ENCODE results near the gene ATP5MC3.

The ATP5MC3 gene

DNA sequence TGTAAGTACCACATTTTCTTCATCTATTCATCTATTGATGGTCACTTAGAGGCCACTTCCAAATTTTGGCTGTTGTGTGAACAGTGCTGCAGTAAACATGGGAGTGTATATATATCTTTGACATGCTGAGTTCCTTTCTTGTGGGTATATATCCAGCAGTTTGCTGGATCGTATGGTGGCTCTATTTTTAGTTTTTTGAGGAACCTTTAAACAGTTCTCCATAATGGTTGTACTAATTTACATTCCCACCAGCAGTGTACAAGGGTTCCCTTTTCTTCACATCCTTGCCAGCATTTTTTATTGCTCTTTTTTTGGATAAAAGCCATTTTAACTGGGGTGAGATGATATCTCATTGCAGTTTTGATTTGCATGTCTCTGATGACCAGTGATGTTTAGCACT lies 7.3 kb upstream of the ATP5MC3 start:
- H3K36me3 ChIP-seq (ENCODE audit: control insufficient read depth in 1 of 2, insufficient read depth in 2 of 2, low read length in 2 of 2): no peaks in the 10 kb centered on the region
- H3K9me3 ChIP-seq (ENCODE audit: control insufficient read depth in 1 of 2, low read length in 2 of 2): no peaks in the 10 kb centered on the region
- no peak overlapping the region for H3K27ac ChIP-seq (ENCODE audit: low read length)
- H3K4me3 ChIP-seq (ENCODE audit: low read depth in 1 of 2, low read length in 2 of 2): no peak overlapping the region
- no peaks in the 10 kb centered on the region for H3K27me3 ChIP-seq (ENCODE audit: low read depth, low read length)
- H3K4me1 ChIP-seq (ENCODE audit: control insufficient read depth in 1 of 2, insufficient read depth in 2 of 2, low read length in 2 of 2): no peaks in the 10 kb centered on the region

DNA sequence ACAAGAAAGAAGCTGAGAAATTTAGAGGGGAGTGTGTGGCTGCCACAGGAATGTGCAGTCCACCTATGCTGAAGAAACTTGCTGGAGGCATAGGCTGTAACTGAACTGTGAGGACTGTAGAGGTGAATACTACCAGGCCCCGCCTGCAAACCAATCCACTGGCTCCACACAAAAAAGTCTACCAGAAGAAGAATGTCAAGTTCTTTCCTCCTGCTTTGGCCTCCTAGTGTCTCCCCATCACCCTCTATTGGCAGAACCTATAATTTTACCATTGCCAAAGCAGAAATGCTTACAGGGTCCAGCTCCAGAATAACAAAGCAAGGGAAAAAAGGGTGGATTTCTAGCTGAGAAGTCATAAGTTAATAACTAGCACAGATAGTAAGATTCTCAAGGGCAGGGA lies 5.9 kb upstream of the ATP5MC3 start:
- Histone ChIP-seq H3K4me1 (ENCODE audit: control insufficient read depth in 1 of 2, insufficient read depth in 2 of 2, low read length in 2 of 2) (no peaks in the 10 kb centered on the region), H3K27ac (ENCODE audit: low read length) (no peak overlapping the region), H3K9me3 (ENCODE audit: control insufficient read depth in 1 of 2, low read length in 2 of 2) (no peaks in the 10 kb centered on the region), H3K27me3 (ENCODE audit: low read depth, low read length) (no peaks in the 10 kb centered on the region), H3K36me3 (ENCODE audit: control insufficient read depth in 1 of 2, insufficient read depth in 2 of 2, low read length in 2 of 2) (no peaks in the 10 kb centered on the region), H3K4me3 (ENCODE audit: low read depth in 1 of 2, low read length in 2 of 2) (no peak overlapping the region)

DNA sequence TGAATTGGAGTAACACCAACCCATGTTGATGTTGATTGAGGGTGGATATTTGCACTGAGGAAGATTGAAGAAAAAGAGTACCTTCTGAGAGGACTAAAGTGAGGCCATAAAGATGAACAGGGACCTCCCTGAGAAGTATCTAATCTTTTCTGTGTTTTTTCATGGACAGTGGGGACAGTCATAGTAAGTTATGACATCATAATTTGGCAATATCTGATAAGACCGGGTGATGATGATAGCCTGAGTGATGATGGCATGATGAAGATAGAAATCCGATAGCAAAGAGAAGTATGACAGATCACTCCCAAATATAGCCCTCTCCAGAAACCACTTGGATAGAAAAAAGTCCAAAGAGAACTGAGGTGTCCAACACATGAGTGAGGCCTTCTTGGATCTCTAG lies 2.2 kb upstream of the ATP5MC3 start:
- peaks cover 0 to 15% of the 10 kb centered on the region in 2 donors for H3K4me1 ChIP-seq (ENCODE audit: control insufficient read depth in 1 of 2, insufficient read depth in 2 of 2, low read length in 2 of 2)
- no peak overlapping the region for H3K27ac ChIP-seq (ENCODE audit: low read length)
- no peaks in the 10 kb centered on the region for H3K9me3 ChIP-seq (ENCODE audit: control insufficient read depth in 1 of 2, low read length in 2 of 2)
- peaks cover 9% of the 10 kb centered on the region in 2 donors for H3K36me3 ChIP-seq (ENCODE audit: control insufficient read depth in 1 of 2, insufficient read depth in 2 of 2, low read length in 2 of 2)
- no peaks in the 10 kb centered on the region for H3K27me3 ChIP-seq (ENCODE audit: low read depth, low read length)
- no peak overlapping the region for H3K4me3 ChIP-seq (ENCODE audit: low read depth in 1 of 2, low read length in 2 of 2)

DNA sequence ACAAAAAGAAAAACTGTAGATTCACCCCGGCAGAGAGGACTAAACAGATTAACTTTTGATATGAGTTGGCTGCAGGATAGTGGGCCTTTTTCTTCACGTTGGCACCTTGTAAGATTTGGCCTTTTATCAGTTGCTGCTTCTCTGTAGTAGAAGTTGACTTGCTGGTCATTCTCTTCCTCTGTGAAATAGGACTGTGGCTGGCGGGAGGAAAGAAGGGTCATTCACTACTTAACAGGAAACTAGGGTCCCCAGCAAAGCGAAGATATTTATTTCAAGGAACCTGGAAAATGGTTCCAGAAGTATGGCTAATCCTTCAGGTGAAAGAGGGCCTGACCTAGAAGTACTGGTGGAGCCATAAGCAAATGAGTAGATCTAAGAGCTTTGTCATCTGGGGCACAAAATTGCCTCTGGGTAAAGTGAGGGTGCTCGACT lies 383 bp upstream of the ATP5MC3 start:
- no peaks in the 10 kb centered on the region for H3K27me3 ChIP-seq (ENCODE audit: low read depth, low read length)
- peaks cover 26 to 27% of the 10 kb centered on the region in 2 donors for H3K36me3 ChIP-seq (ENCODE audit: control insufficient read depth in 1 of 2, insufficient read depth in 2 of 2, low read length in 2 of 2)
- no peaks in the 10 kb centered on the region for H3K9me3 ChIP-seq (ENCODE audit: control insufficient read depth in 1 of 2, low read length in 2 of 2)
- peaks cover 0 to 23% of the 10 kb centered on the region in 2 donors for H3K4me1 ChIP-seq (ENCODE audit: control insufficient read depth in 1 of 2, insufficient read depth in 2 of 2, low read length in 2 of 2)
- peak overlapping the region; percentile 99 for H3K27ac ChIP-seq (ENCODE audit: low read length)
- H3K4me3 ChIP-seq (ENCODE audit: low read depth in 1 of 2, low read length in 2 of 2): peak overlapping the region; percentile 93 to 95

DNA sequence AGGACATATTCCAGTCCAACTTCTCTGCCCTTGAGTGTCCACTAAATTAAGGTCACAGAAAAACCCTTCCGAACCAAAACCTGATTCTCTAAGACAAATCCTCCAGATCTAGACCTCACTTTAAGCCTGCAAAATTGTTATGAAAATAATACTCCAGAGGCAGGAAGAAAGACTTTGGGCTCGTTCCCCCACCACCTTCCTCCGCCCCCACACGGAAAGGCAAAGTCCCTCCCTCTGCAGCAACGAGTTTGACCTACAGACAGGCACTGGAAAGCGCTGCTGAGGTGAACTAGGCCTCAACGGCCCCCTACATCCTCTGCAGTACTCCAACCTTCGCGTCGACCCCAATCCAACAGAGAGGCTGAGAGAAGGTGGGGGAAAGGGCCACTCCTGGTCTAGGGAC lies 808 bp downstream of the ATP5MC3 start:
- H3K27me3 ChIP-seq (ENCODE audit: low read depth, low read length): no peaks in the 10 kb centered on the region
- H3K27ac ChIP-seq (ENCODE audit: low read length): peak overlapping the region; percentile 99
- peak overlapping the region; percentile 93 to 95 for H3K4me3 ChIP-seq (ENCODE audit: low read depth in 1 of 2, low read length in 2 of 2)
- peaks cover 27 to 35% of the 10 kb centered on the region in 2 donors for H3K36me3 ChIP-seq (ENCODE audit: control insufficient read depth in 1 of 2, insufficient read depth in 2 of 2, low read length in 2 of 2)
- H3K9me3 ChIP-seq (ENCODE audit: control insufficient read depth in 1 of 2, low read length in 2 of 2): no peaks in the 10 kb centered on the region
- peaks cover 0 to 23% of the 10 kb centered on the region in 2 donors for H3K4me1 ChIP-seq (ENCODE audit: control insufficient read depth in 1 of 2, insufficient read depth in 2 of 2, low read length in 2 of 2)

DNA sequence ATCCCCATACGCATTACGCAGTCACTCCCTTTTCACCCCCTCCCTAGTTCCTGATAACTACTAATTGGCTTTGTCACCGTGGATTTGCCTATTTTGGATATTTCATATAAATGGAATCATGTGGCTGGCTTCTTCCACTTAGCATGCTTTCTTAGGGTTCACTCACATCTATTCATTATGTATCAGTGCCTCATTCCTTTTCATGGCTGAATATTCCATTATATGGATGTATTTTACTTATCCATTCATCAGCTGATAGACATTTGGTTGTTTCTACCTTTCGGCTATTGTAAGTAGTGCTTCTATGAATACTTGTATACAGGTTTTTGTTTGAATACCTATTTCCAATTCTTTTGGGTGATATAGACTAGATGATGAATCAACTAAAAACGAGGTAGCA lies 4.9 kb downstream of the ATP5MC3 start:
- H3K27ac ChIP-seq (ENCODE audit: low read length): no peak overlapping the region
- H3K36me3 ChIP-seq (ENCODE audit: control insufficient read depth in 1 of 2, insufficient read depth in 2 of 2, low read length in 2 of 2): peaks cover 27 to 36% of the 10 kb centered on the region in 2 donors
- no peaks in the 10 kb centered on the region for H3K27me3 ChIP-seq (ENCODE audit: low read depth, low read length)
- peaks cover 0 to 23% of the 10 kb centered on the region in 2 donors for H3K4me1 ChIP-seq (ENCODE audit: control insufficient read depth in 1 of 2, insufficient read depth in 2 of 2, low read length in 2 of 2)
- no peaks in the 10 kb centered on the region for H3K9me3 ChIP-seq (ENCODE audit: control insufficient read depth in 1 of 2, low read length in 2 of 2)
- no peak overlapping the region for H3K4me3 ChIP-seq (ENCODE audit: low read depth in 1 of 2, low read length in 2 of 2)

DNA sequence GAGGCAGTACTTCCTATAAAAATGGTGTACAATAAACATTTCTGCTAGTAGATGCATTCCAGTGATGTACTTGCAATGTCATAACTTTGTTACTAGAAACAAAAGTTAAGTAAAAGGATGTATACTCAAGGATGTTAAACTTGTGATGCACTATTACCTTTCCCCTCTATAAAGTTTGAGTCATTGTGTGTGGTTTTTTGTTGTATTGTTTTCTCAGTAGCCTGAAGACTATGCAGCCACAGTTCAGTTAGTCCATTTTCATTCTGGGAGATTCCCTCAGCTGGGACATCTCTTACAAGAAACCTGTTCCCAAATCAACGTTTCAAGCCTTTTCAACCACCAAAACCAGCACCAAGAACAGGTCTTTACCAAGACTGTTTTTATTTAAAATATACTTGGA lies 5.6 kb downstream of the ATP5MC3 start:
- Histone ChIP-seq H3K27me3 (ENCODE audit: low read depth, low read length) (no peaks in the 10 kb centered on the region), H3K4me1 (ENCODE audit: control insufficient read depth in 1 of 2, insufficient read depth in 2 of 2, low read length in 2 of 2) (peaks cover 0 to 23% of the 10 kb centered on the region in 2 donors), H3K27ac (ENCODE audit: low read length) (no peak overlapping the region), H3K9me3 (ENCODE audit: control insufficient read depth in 1 of 2, low read length in 2 of 2) (no peaks in the 10 kb centered on the region), H3K36me3 (ENCODE audit: control insufficient read depth in 1 of 2, insufficient read depth in 2 of 2, low read length in 2 of 2) (peaks cover 27 to 36% of the 10 kb centered on the region in 2 donors), H3K4me3 (ENCODE audit: low read depth in 1 of 2, low read length in 2 of 2) (no peak overlapping the region)

DNA sequence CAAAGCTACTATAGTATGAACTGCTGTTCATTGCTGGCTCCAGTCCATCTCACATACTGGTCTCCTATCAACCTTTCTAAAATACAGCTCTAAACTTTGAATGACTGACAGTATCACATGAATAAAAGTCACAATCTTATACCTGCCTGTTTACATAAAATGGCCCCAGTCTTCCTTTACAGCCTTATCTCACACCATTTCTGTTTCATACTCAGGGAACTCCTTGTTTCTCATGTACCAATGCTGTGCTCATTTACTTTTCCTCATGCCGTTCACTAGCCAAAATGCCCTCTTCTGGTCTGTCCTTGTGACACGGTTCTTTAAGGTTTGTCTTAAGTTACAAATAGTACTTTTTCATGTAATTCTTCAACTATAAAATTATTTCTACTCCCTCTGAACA lies 6.2 kb downstream of the ATP5MC3 start:
- H3K4me1 ChIP-seq (ENCODE audit: control insufficient read depth in 1 of 2, insufficient read depth in 2 of 2, low read length in 2 of 2): peaks cover 0 to 18% of the 10 kb centered on the region in 2 donors
- no peak overlapping the region for H3K4me3 ChIP-seq (ENCODE audit: low read depth in 1 of 2, low read length in 2 of 2)
- H3K36me3 ChIP-seq (ENCODE audit: control insufficient read depth in 1 of 2, insufficient read depth in 2 of 2, low read length in 2 of 2): peaks cover 27 to 36% of the 10 kb centered on the region in 2 donors
- no peak overlapping the region for H3K27ac ChIP-seq (ENCODE audit: low read length)
- no peaks in the 10 kb centered on the region for H3K9me3 ChIP-seq (ENCODE audit: control insufficient read depth in 1 of 2, low read length in 2 of 2)
- H3K27me3 ChIP-seq (ENCODE audit: low read depth, low read length): no peaks in the 10 kb centered on the region

DNA sequence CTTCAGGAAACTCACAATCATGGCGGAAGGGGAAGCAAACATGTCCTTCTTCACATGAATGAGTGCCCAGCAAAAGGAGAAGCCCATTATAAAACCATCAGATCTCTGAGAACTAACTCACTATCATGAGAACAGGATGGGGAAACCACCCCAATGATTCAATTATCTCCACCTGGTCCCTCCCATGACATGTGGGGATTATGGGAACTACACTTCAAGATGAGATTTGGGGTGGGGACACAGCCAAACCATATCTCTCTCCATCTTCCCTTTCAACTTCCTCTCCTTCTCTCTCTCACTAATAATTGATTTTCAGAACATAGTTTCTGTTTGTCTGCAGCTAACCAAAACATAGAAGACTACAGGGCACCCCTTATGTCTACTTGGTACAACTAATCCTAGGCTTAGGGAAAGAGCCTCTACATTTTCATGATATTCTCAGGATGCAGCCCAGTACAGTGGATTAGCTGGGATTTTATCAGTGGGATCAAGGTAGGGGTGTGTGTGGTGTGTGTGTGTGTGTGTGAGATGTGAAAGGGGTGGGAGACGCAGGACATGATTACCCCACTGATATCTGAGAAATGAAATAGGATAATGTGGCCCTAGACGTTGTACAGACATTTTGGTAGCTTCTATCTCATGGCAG lies 10.7 kb downstream of the ATP5MC3 start:
- H3K36me3 ChIP-seq (ENCODE audit: control insufficient read depth in 1 of 2, insufficient read depth in 2 of 2, low read length in 2 of 2): peaks cover 2 to 7% of the 10 kb centered on the region in 2 donors
- peaks cover 7 to 11% of the 10 kb centered on the region in 2 donors for H3K4me1 ChIP-seq (ENCODE audit: control insufficient read depth in 1 of 2, insufficient read depth in 2 of 2, low read length in 2 of 2)
- H3K9me3 ChIP-seq (ENCODE audit: control insufficient read depth in 1 of 2, low read length in 2 of 2): no peaks in the 10 kb centered on the region
- no peak overlapping the region for H3K4me3 ChIP-seq (ENCODE audit: low read depth in 1 of 2, low read length in 2 of 2)
- H3K27me3 ChIP-seq (ENCODE audit: low read depth, low read length): no peaks in the 10 kb centered on the region
- no peak overlapping the region for H3K27ac ChIP-seq (ENCODE audit: low read length)

DNA sequence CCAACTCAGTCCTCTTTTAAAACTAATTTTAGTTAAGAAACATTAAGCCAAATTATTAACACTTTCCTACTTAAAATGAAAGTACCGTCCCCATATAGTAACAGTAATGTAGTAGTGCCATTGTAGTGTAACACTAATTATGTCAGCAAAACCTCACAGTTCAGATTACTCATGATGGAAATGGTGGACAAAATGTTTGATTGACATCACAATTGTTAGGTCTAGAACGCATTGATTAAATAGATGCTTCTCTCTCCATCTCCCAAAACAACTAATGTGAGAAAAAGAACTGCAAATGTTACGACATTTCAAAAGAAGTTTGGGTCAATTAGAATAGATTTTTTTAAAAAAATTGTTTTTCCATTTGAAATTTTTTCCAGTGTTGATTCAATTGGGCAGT lies 12.3 kb downstream of the ATP5MC3 start:
- Histone ChIP-seq H3K4me1 (ENCODE audit: control insufficient read depth in 1 of 2, insufficient read depth in 2 of 2, low read length in 2 of 2) (peaks cover 7 to 19% of the 10 kb centered on the region in 2 donors), H3K27me3 (ENCODE audit: low read depth, low read length) (no peaks in the 10 kb centered on the region), H3K4me3 (ENCODE audit: low read depth in 1 of 2, low read length in 2 of 2) (peak overlapping the region in 1 of 2 donors; percentile 98), H3K9me3 (ENCODE audit: control insufficient read depth in 1 of 2, low read length in 2 of 2) (no peaks in the 10 kb centered on the region), H3K36me3 (ENCODE audit: control insufficient read depth in 1 of 2, insufficient read depth in 2 of 2, low read length in 2 of 2) (peaks cover 0 to 7% of the 10 kb centered on the region in 2 donors), H3K27ac (ENCODE audit: low read length) (peak overlapping the region; percentile 48)

DNA sequence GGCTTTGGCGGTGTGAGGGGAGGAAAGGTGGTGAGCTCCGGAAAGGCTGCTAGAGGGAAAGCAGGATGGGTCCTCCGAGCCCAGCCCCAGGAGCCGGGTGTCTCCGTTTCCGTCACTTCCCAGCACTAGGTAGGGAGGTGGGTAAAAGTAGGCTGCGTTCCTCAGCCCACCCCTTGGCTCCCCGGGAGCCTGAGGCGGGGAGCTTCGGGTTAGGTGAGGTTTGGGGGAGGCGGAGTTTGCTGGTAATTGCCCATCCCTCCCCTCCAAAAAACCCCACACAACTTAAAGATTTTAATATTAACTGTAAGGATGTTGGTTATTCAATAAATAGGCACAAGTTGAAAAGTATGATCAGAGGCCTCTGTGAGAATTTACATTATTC lies 13.0 kb downstream of the ATP5MC3 start:
- H3K27me3 ChIP-seq (ENCODE audit: low read depth, low read length): no peaks in the 10 kb centered on the region
- H3K9me3 ChIP-seq (ENCODE audit: control insufficient read depth in 1 of 2, low read length in 2 of 2): no peaks in the 10 kb centered on the region
- peak overlapping the region; percentile 91 to 98 for H3K4me3 ChIP-seq (ENCODE audit: low read depth in 1 of 2, low read length in 2 of 2)
- peak overlapping the region; percentile 48 for H3K27ac ChIP-seq (ENCODE audit: low read length)
- peaks cover 7 to 19% of the 10 kb centered on the region in 2 donors for H3K4me1 ChIP-seq (ENCODE audit: control insufficient read depth in 1 of 2, insufficient read depth in 2 of 2, low read length in 2 of 2)
- peaks cover 0 to 7% of the 10 kb centered on the region in 2 donors for H3K36me3 ChIP-seq (ENCODE audit: control insufficient read depth in 1 of 2, insufficient read depth in 2 of 2, low read length in 2 of 2)

All from muscle layer of duodenum (tissue), 2 donors.